NB4 (cell line): Measurements from ENCODE around the gene PPCDC.

Experiments used
- CTCF ChIP-seq: IDR thresholded peaks from one replicate; pipeline ENCODE4 v1.5.1; 2012; ENCODE audit warnings: low read depth, low read length
- MAX ChIP-seq: IDR thresholded peaks from 2 replicates; pipeline ENCODE4 v1.6.1; 2011; ENCODE audit warnings: low read depth, low read length
- MYC ChIP-seq: IDR thresholded peaks from 2 replicates; pipeline ENCODE4 v1.6.1; 2011; ENCODE audit warnings: low read depth, low read length
- POLR2A ChIP-seq: IDR thresholded peaks from 2 replicates; pipeline ENCODE4 v1.6.1; 2011; ENCODE audit warnings: mild to moderate bottlenecking; ENCODE audit not compliant: insufficient read length; ENCODE audit errors: extremely low read depth

- TF ChIP-seq CTCF (no peak), POLR2A (no peak), MAX (no peak), MYC (no peak)
Measured at GRCh38 chr15:75051191-75051608, 27.8 kb downstream of the PPCDC start.
